K562 (cell line): Measurements from ENCODE around the gene ELP5. TPM values are rescaled to one million over a fixed set of nuclear protein-coding genes. Genes with fewer than 3 reads are reported as not detected.

Experiments
- AFF1 ChIP-seq, 2 experiments: fragments of 450-650 bp; IDR thresholded peaks; 2 replicates each; pipeline ENCODE4 v1.6.1; 2018; ENCODE audit warnings: mild to moderate bottlenecking in 2 of 2, low read depth in 1 of 2; ENCODE audit not compliant: partially characterized antibody in 2 of 2
- BRF2 ChIP-seq: IDR thresholded peaks from 3 replicates; pipeline ENCODE4 v1.6.1; 2011; ENCODE audit warnings: borderline replicate concordance, mild to moderate bottlenecking; ENCODE audit not compliant: insufficient read length, insufficient read depth
- DDX20 ChIP-seq: fragments of 450-650 bp; IDR thresholded peaks from 2 replicates; pipeline ENCODE4 v1.6.1; 2016; ENCODE audit warnings: missing genetic modification characterization, low read depth, mild to moderate bottlenecking, missing compliant biosample characterization, moderate library complexity
- EGR1 ChIP-seq: fragments of 450-650 bp; conservative IDR thresholded peaks from 2 replicates; pipeline ENCODE4 v1.6.1; 2017; ENCODE audit warnings: mild to moderate bottlenecking
- FOXP4 ChIP-seq: sonication (generic); formaldehyde crosslinking; IDR thresholded peaks from 2 replicates; pipeline ENCODE4 v1.8.0; 2022; ENCODE audit warnings: mild to moderate bottlenecking, missing genetic modification reagents, borderline replicate concordance
- GTF2E2 ChIP-seq: fragments of 200-800 bp; sonication (Bioruptor generic); IDR thresholded peaks from 2 replicates; pipeline ENCODE4 v1.6.1; 2016; ENCODE audit warnings: missing genetic modification characterization, missing compliant biosample characterization
- NFIC ChIP-seq: fragments of 450-650 bp; IDR thresholded peaks from 2 replicates; pipeline ENCODE4 v1.6.1; 2017; ENCODE audit warnings: mild to moderate bottlenecking, inconsistent platforms
- NFYB ChIP-seq: IDR thresholded peaks from 2 replicates; pipeline ENCODE4 v1.6.1; 2011; ENCODE audit warnings: mild to moderate bottlenecking, moderate library complexity; ENCODE audit not compliant: insufficient read length; ENCODE audit errors: extremely low read depth
- NR2C1 ChIP-seq, 2 experiments: fragments of 450-650 bp; IDR thresholded peaks; 2 replicates each; pipeline ENCODE4 v1.6.1; 2017; ENCODE audit warnings: mild to moderate bottlenecking in 2 of 2, antibody characterized with exemption in 1 of 2, inconsistent platforms in 1 of 2, missing compliant biosample characterization in 1 of 2, missing genetic modification characterization in 1 of 2
- NRF1 ChIP-seq, 2 experiments: fragments of 450-650 bp; IDR thresholded peaks in 1 of 2; conservative IDR thresholded peaks in 1 of 2; 2 replicates each; pipeline ENCODE4 v1.6.1; 2014; ENCODE audit warnings: mild to moderate bottlenecking in 2 of 2
- POLR3G ChIP-seq: IDR thresholded peaks from 2 replicates; pipeline ENCODE4 v1.6.1; 2011; ENCODE audit not compliant: insufficient read length, insufficient replicate concordance; ENCODE audit errors: extremely low read depth
- RBM34 ChIP-seq: fragments of 200-400 bp; formaldehyde crosslinking; IDR thresholded peaks from 2 replicates; pipeline ENCODE4 v1.6.1; 2018; ENCODE audit warnings: low read length, borderline replicate concordance; ENCODE audit not compliant: insufficient read depth
- SIRT6 ChIP-seq: IDR thresholded peaks from one replicate; pipeline ENCODE4 v1.6.1; 2012; ENCODE audit warnings: low read depth, mild to moderate bottlenecking, control low read depth, inconsistent platforms, low read length, moderate library complexity
- TAF9B ChIP-seq: fragments of 450-650 bp; IDR thresholded peaks from 2 replicates; pipeline ENCODE4 v1.6.1; 2018; ENCODE audit warnings: mild to moderate bottlenecking; ENCODE audit not compliant: partially characterized antibody
- TFAM ChIP-seq: fragments of 250-450 bp; sonication (Bioruptor Pico); conservative IDR thresholded peaks from 2 replicates; pipeline ENCODE4 v1.5.0; 2021; ENCODE audit warnings: mild to moderate bottlenecking, moderate library complexity
- ZC3H11A ChIP-seq: IDR thresholded peaks from 2 replicates; pipeline ENCODE4 v1.6.1; 2012; ENCODE audit warnings: low read depth, low read length, improper control_type of control experiment
- ZNF184 ChIP-seq: sonication (generic); formaldehyde crosslinking; IDR thresholded peaks from 2 replicates; pipeline ENCODE4 v1.5.0; 2020; ENCODE audit warnings: missing genetic modification reagents
- polyA plus RNA-seq, 8 experiments: library from polyadenylated mRNA; depleted of rRNA in 4 of 8; stranded (reverse) in 5 of 8; unstranded in 3 of 8; fragments of >200 nt; fragmentation: Nextera tagmentation in 2 of 8; fragmentation: Illumina TruSeq in 1 of 8; extraction: Ambion mirVana in 2 of 8; extraction: Trizol in 1 of 8; gene quantifications; 2 replicates each; pipeline versions ENCODE4 v1.2.1 to v1.2.3, GENCODE V29; 2011 to 2014; ENCODE audit warnings: inconsistent platforms in 1 of 8, missing spikeins in 1 of 8
- total RNA-seq, 7 experiments: library from RNA; depleted of rRNA in 6 of 7; stranded (reverse); fragments of >200 nt in 6 of 7; fragmentation: Illumina TruSeq in 2 of 7; extraction: Trizol in 2 of 7; gene quantifications; 2 replicates each; pipeline versions ENCODE4 v1.2.1 to v1.2.3, GENCODE V29; 2011 to 2021; ENCODE audit warnings: low replicate concordance in 1 of 7
- TF ChIP-seq, protein P1 (sequence below): fragments of 450-650 bp; formaldehyde crosslinking; IDR thresholded peaks from 2 replicates; pipeline ENCODE4 v1.4.0; 2020; ENCODE audit warnings: mild to moderate bottlenecking, moderate library complexity

Gene ELP5
- total and polyA plus RNA-seq, 9 of the 15 experiments (the other 6 are each of a cell fraction or from before 2014, with no cell fraction given), result 25.7 to 77.9 (median 52.9) TPM

- TF ChIP-seq, protein P1, sequence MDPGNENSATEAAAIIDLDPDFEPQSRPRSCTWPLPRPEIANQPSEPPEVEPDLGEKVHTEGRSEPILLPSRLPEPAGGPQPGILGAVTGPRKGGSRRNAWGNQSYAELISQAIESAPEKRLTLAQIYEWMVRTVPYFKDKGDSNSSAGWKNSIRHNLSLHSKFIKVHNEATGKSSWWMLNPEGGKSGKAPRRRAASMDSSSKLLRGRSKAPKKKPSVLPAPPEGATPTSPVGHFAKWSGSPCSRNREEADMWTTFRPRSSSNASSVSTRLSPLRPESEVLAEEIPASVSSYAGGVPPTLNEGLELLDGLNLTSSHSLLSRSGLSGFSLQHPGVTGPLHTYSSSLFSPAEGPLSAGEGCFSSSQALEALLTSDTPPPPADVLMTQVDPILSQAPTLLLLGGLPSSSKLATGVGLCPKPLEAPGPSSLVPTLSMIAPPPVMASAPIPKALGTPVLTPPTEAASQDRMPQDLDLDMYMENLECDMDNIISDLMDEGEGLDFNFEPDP, result no peak
- no peak for TF ChIP-seq POLR3G
- TF ChIP-seq EGR1, result peak; percentile 78
- TF ChIP-seq ZC3H11A, result no peak
- no peak for TF ChIP-seq FOXP4 (CRISPR knock-in tag)
- TF ChIP-seq NFYB, result no peak
- TF ChIP-seq RBM34, result no peak
- TF ChIP-seq DDX20 (tag), result no peak
- peak in 1 of 2 experiments; percentile 85 for TF ChIP-seq AFF1 (IDR thresholded peaks at IDR 0.05; ENCODE audit: low read depth in 1 of 2, partially characterized antibody in 2 of 2)
- no peak for TF ChIP-seq BRF2
- no peak for TF ChIP-seq SIRT6
- peak; percentile 62 to 63 for TF ChIP-seq NRF1 (conservative IDR thresholded peaks at IDR 0.05 in 1 of 2, IDR thresholded peaks at IDR 0.05 in 1 of 2)
- TF ChIP-seq TAF9B, result peak; percentile 52
- peak; percentile 72 for TF ChIP-seq NFIC
- TF ChIP-seq GTF2E2 (tag), result 0 out of 2 replicates have a peak, but pooled peaks have one; percentile 58
- TF ChIP-seq TFAM (CRISPR knock-in tag), result no peak
- peak; percentile 70; the same call in 1 of the 2 replicates for TF ChIP-seq NR2C1 (IDR thresholded peaks at IDR 0.05)
- TF ChIP-seq NR2C1 (tag; IDR thresholded peaks at IDR 0.05), result no peak
- TF ChIP-seq ZNF184 (CRISPR knock-in tag), result no peak
Measured at GRCh38 chr17:7242717-7243452, 9.1 kb upstream of the ELP5 start (continued).
